Tibial nerve (tissue), 4 donors: ENCODE measurements around the gene MMP26. TPM values are rescaled to one million over a fixed set of nuclear protein-coding genes. Genes with fewer than 3 reads are reported as not detected.
"Not testable (repeated sequence)": the region's sequence is repeated elsewhere in the genome, so short reads cannot be mapped to it uniquely, and the experiment has no call there.

Source experiments
- DNase-seq, 2 donors: peaks; one replicate each; pipeline ENCODE4 v3.0.0-alpha.2; 2019; ENCODE audit warnings: low spot score in 2 of 2
- H3K27ac ChIP-seq, 4 donors: fragments of 200-600 bp; sonication (generic) in 3 of 4; one replicate each; pipeline ENCODE4 v1.5.1; 2017 to 2019; ENCODE audit warnings: mild to moderate bottlenecking in 1 of 4
- H3K27me3 ChIP-seq, 2 donors: fragments of 200-600 bp; sonication (generic) in 1 of 2; one replicate each; pipeline versions ENCODE4 v1.5.1 to v1.6.0; 2017 to 2019
- H3K36me3 ChIP-seq, 3 donors: fragments of 200-600 bp; sonication (generic); one replicate each; pipeline ENCODE4 v1.5.1; 2018 to 2019
- H3K4me1 ChIP-seq, 4 donors: fragments of 200-600 bp; sonication (generic) in 3 of 4; one replicate each; pipeline ENCODE4 v1.5.1; 2017 to 2019
- H3K4me3 ChIP-seq, 4 donors: fragments of 200-600 bp; sonication (generic) in 3 of 4; one replicate each; pipeline ENCODE4 v1.5.1; 2017 to 2019; ENCODE audit warnings: mild to moderate bottlenecking in 1 of 4, moderate library complexity in 1 of 4
- H3K9me3 ChIP-seq, 4 donors: fragments of 200-600 bp; sonication (generic) in 3 of 4; one replicate each; pipeline ENCODE4 v1.5.1; 2017 to 2019
- EP300 ChIP-seq, 2 donors: sonication (generic); formaldehyde crosslinking; IDR thresholded peaks; one replicate each; pipeline ENCODE4 v1.6.1; 2017; ENCODE audit warnings: antibody characterized with exemption in 2 of 2, mild to moderate bottlenecking in 1 of 2
- POLR2A ChIP-seq, 2 donors: fragments of 450-650 bp; IDR thresholded peaks; one replicate each; pipeline ENCODE4 v1.6.1; 2017; ENCODE audit warnings: antibody characterized with exemption in 2 of 2, mild to moderate bottlenecking in 2 of 2, moderate library complexity in 2 of 2
- WGBS, 2 donors: methylation state at CpG; one replicate each; pipeline ENCODE4 v1.1.5; 2018; 5-methylcytosine and 5-hydroxymethylcytosine counted together
- total RNA-seq, 4 donors: library from RNA; depleted of rRNA; stranded (reverse); fragments of >200 nt; gene quantifications; one replicate each; pipeline ENCODE4 v1.1.0, GENCODE V29; 2016
- TF ChIP-seq, protein P1 (sequence below), 5 experiments: fragments of 200-600 bp in 3 of 5; fragments of 450-650 bp in 2 of 5; sonication (generic) in 3 of 5; IDR thresholded peaks; one replicate each; pipeline ENCODE4 v1.5.1; 2016 to 2019; ENCODE audit warnings: antibody characterized with exemption in 5 of 5, mild to moderate bottlenecking in 3 of 5, moderate library complexity in 2 of 5

MMP26 gene
- total RNA-seq, 4 donors from 2014 or later, result not detected

DNA sequence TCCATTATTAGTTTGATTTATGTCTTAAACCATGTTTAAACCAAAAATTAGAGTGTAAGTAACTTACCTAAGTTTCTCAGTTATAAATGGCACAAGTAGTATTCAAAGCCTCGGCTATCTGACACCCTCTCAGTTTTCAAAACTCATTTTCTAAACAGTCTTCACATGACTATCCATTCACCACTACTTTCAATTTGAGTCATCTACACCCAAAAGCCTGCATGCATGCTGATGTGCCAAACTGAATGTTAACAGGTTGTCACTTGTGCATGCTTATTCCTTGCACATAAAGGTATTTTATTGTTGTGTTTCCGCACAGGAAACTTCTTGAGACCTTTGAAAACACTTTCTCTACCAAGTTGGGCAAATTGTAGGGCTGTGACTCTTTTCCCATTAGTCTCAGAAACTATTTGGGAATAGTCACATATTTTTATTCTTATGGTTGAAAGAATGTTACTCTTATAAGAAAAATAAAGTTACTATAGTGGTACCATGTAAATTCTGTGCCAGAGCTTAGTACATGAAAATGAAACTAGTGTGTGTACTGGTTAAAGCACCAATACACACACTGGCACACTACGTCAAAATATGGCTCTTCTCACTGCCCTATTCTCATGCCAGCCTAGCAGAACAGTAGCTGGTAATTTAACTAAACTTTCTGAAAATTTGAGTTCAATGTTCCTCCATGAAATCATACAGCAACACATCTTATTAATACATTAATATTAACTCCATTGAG is 4.7 kb upstream of the MMP26 start:
- no peak for DNase-seq
- 90% methylated on average over 3 of the region's 3 CpGs for WGBS, 2 donors
- no peak for TF ChIP-seq EP300 (IDR thresholded peaks at IDR 0.05)
- TF ChIP-seq, protein P1, sequence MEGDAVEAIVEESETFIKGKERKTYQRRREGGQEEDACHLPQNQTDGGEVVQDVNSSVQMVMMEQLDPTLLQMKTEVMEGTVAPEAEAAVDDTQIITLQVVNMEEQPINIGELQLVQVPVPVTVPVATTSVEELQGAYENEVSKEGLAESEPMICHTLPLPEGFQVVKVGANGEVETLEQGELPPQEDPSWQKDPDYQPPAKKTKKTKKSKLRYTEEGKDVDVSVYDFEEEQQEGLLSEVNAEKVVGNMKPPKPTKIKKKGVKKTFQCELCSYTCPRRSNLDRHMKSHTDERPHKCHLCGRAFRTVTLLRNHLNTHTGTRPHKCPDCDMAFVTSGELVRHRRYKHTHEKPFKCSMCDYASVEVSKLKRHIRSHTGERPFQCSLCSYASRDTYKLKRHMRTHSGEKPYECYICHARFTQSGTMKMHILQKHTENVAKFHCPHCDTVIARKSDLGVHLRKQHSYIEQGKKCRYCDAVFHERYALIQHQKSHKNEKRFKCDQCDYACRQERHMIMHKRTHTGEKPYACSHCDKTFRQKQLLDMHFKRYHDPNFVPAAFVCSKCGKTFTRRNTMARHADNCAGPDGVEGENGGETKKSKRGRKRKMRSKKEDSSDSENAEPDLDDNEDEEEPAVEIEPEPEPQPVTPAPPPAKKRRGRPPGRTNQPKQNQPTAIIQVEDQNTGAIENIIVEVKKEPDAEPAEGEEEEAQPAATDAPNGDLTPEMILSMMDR (IDR thresholded peaks at IDR 0.05), result no peak
- TF ChIP-seq POLR2A (IDR thresholded peaks at IDR 0.05), result no peak
- H3K27ac ChIP-seq, result no peak overlapping the region
- H3K36me3 ChIP-seq, result no peaks in the 10 kb centered on the region
- H3K4me1 ChIP-seq, result peaks cover 0 to 2% (median 0%) of the 10 kb centered on the region in 4 donors
- no peaks in the 10 kb centered on the region for H3K27me3 ChIP-seq
- H3K4me3 ChIP-seq, result no peak overlapping the region
- H3K9me3 ChIP-seq, result no peaks in the 10 kb centered on the region

DNA sequence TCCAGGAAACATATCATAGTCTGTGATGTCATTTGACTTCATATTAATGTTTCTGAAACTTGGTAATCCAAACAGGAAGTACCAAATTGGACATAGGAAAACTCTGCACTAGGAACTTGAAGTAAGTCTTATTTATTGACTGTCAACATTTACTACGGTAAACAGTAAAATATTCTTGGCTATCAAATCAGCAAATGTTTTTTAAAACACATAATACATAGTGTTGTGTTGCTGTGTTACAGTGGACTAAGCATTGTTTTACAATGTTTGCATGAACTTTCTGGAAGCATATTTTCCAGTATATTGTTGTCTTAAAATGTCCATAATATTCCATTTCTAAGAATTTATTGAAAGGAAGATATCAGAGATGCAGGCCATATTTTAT is 4.2 kb upstream of the MMP26 start:
- DNase-seq, result no peak
- no peaks in the 10 kb centered on the region for H3K27me3 ChIP-seq
- H3K27ac ChIP-seq, result no peak overlapping the region
- WGBS, 2 donors, result 66 to 79% methylated on average over 1 of the region's 1 CpG
- no peak overlapping the region for H3K4me3 ChIP-seq
- no peaks in the 10 kb centered on the region for H3K4me1 ChIP-seq
- H3K9me3 ChIP-seq, result no peaks in the 10 kb centered on the region
- TF ChIP-seq, protein P1 (IDR thresholded peaks at IDR 0.05), result no peak
- TF ChIP-seq EP300 (IDR thresholded peaks at IDR 0.05) (no peak), POLR2A (IDR thresholded peaks at IDR 0.05) (no peak)
- no peaks in the 10 kb centered on the region for H3K36me3 ChIP-seq

DNA sequence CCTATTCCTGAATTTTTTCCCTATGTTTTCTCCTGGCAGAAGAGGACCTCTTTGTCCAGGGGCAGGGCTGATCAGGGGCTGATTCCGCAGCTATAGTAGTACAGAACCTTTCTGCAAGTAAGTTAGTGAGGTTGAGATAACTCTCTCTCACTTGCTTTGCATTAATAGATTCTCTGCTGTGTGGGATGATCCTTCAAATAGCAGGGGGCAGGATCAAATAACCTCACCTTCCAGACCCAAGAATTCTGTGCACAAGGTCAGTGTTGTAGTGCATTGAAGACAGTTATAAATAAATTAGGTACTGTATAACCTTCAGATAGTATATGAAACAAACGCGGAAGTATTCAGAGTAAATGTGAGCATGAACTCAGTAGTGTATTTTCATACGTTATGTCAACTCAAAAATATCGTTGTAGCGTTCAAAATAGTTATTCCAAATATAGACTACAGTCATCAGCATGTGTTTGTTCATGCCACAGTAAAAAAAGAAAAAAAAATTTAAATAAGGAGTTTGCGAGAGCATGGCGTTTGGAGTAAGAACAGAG is 278 bp downstream of the MMP26 start:
- Histone ChIP-seq H3K9me3 (no peaks in the 10 kb centered on the region), H3K4me3 (no peak overlapping the region), H3K27ac (no peak overlapping the region), H3K27me3 (no peaks in the 10 kb centered on the region), H3K4me1 (no peaks in the 10 kb centered on the region), H3K36me3 (no peaks in the 10 kb centered on the region)
- WGBS, 2 donors, result 64 to 65% methylated on average over 8 of the region's 8 CpGs
- TF ChIP-seq EP300 (IDR thresholded peaks at IDR 0.05), result no peak
- TF ChIP-seq POLR2A (IDR thresholded peaks at IDR 0.05), result no peak
- TF ChIP-seq, protein P1 (IDR thresholded peaks at IDR 0.05), result no peak
- no peak for DNase-seq

DNA sequence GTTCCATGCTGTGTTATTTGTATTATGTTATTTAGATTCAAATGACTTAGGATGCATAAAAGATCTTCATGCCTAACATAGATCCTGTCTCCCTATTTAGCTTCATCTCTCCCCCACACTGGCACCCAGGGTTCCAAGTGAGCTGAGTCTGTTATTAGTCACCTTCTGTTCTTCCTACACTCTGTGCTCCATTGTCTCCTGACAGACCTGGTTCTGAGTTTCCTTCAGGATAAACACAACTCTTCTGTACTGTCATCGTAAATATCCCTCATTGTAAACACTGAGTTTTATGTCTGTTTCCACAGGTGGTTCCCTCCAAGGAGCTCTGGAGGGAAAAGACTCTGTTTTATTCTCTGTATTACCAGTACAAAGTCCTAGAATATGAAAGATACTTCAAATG is 8.7 kb downstream of the MMP26 start:
- WGBS, 2 donors, result 39% methylated on average over 1 of the region's 1 CpG
- no peaks in the 10 kb centered on the region for H3K36me3 ChIP-seq
- no peak for DNase-seq
- H3K27ac ChIP-seq, result no peak overlapping the region
- no peaks in the 10 kb centered on the region for H3K9me3 ChIP-seq
- no peaks in the 10 kb centered on the region for H3K27me3 ChIP-seq
- H3K4me3 ChIP-seq, result no peak overlapping the region
- no peaks in the 10 kb centered on the region for H3K4me1 ChIP-seq
- TF ChIP-seq, protein P1 (IDR thresholded peaks at IDR 0.05), result no peak
- TF ChIP-seq EP300 (IDR thresholded peaks at IDR 0.05) (no peak), POLR2A (IDR thresholded peaks at IDR 0.05) (no peak)

DNA sequence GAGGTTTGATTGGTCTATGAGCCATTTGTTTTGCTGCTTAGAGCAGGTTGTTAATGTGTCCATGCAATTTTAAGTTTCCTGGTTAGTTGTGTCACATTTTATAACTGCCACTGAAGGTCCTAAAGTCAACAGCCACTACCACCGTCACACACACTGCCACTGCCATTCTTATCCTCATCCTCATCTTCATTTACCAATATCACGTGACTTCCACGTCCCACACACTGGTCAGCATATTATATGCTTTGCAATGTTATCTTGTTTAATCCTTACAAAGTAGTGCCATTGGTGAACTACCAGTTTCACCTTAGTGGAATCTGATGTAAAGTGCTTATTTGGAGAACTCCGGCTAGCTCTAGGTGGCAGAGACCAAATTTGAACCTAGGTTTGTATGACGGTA is 9.7 kb downstream of the MMP26 start:
- no peak for DNase-seq
- TF ChIP-seq POLR2A (IDR thresholded peaks at IDR 0.05) (no peak), EP300 (IDR thresholded peaks at IDR 0.05) (no peak)
- TF ChIP-seq, protein P1 (IDR thresholded peaks at IDR 0.05), result no peak
- H3K27ac ChIP-seq, result no peak overlapping the region
- H3K36me3 ChIP-seq, result no peaks in the 10 kb centered on the region
- no peak overlapping the region for H3K4me3 ChIP-seq
- no peaks in the 10 kb centered on the region for H3K27me3 ChIP-seq
- no peaks in the 10 kb centered on the region for H3K9me3 ChIP-seq
- 77 to 83% methylated on average over 5 of the region's 5 CpGs for WGBS, 2 donors
- H3K4me1 ChIP-seq, result no peaks in the 10 kb centered on the region

DNA sequence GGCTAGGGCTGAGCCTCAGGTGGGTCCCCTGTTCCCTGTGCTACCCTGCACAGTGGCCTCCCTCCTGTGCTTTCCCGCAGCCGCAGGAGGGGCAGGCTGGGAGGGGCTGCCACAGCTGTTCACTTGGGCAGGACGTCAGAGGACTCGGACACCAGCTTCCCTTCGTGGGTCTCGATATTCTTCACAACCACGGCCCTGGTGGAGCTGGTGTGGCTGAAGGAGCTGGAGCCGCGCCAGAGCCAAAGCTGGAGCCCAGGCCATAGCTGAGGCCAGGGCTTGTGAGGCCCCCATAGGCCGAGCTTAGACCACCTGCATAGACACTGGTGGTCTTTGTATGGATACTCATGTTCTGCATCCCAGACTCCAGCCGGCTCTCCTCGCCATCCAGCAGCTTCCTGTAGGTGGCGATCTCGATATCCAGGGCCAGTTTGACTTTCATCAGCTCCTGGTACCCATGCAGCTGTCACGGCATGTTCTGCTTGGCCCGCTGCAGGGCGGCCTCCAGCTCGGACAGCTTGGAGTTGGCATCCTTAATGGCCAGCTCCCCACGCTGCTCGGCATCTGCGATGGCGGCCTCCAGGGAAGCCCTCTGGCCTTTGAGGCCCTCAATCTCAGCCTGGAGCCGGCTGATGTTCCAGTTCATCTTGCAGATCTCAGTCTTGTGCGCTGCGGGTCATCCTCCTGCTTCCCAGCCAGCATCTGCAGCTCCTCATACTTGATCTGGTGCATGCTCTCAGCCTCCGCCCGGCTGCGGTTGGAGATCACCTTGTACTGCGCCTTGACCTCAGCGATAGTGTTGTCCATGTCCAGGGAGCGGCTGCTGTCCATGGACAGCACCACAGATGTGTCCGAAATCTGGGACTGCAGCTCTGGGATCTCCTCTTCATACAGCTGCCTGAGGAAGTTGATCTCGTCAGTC is 18.3 kb downstream of the MMP26 start:
- DNase-seq, H3K27me3 ChIP-seq, H3K27ac ChIP-seq, H3K4me3 ChIP-seq, H3K4me1 ChIP-seq, H3K36me3 ChIP-seq, H3K9me3 ChIP-seq: not testable (repeated sequence)
- WGBS, 2 donors, result 91 to 92% methylated on average over 29 of the region's 33 CpGs
